DMS53 (cell line): Measurements from ENCODE around the gene LCA5L.
"Not testable (repeated sequence)": the region's sequence is repeated elsewhere in the genome, so short reads cannot be mapped to it uniquely, and the experiment has no call there.

Source experiments
- DNase-seq: peaks from one replicate; lab custom pipeline; 2025; lab: John Stamatoyannopoulos, UW

The LCA5L gene

GRCh38 chr21:39387461-39388037 is 58.0 kb downstream of the LCA5L start:
- DNase-seq: peak; percentile 89

GRCh38 chr21:39386899-39387298 is 58.7 kb downstream of the LCA5L start:
- peak; percentile 32 for DNase-seq

- no peak for DNase-seq
Observed at GRCh38 chr21:39386194-39386593, 59.4 kb downstream of the LCA5L start.

DNA sequence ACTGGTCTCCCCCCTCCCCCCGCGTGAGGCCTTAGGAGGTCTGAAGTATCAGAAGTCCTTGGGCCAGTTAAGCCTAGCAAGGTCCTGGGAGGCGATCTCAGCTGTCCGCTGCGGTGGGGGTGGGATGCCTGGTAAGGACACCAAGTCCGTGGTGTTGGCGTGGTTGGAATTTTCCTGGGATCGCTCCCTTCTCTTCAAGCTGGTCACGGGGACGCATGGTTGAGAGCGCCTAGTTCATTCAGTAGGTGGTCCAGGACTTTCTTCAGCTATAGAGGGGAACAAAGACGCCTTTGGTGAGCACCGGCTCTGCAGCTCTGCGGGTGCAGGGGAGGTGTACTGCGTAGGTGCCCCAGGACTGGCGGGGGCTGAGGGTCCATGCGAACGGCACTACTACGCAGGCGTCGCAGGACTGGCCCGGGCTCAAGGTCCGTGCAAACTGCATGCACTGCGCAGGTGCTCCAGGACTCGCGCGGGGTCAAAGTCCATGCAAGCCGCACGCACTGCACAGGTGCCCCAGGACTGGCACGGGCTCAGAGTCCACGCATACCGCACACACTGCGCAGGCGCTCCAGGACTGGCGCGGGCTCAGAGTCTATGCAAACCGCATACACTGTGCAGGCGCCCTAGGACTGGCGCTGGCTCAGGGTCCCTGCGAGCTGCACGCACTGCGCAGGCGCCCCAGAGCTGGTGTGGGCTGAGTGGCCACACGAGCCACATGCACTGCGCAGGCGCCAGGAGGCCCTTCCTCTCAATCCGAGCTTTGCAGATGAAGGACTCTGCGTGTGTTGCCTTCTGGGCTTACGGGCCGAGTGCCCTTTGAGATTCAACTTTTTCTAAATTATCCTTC is 60.1 kb downstream of the LCA5L start:
- DNase-seq: peak; percentile 4

DNA sequence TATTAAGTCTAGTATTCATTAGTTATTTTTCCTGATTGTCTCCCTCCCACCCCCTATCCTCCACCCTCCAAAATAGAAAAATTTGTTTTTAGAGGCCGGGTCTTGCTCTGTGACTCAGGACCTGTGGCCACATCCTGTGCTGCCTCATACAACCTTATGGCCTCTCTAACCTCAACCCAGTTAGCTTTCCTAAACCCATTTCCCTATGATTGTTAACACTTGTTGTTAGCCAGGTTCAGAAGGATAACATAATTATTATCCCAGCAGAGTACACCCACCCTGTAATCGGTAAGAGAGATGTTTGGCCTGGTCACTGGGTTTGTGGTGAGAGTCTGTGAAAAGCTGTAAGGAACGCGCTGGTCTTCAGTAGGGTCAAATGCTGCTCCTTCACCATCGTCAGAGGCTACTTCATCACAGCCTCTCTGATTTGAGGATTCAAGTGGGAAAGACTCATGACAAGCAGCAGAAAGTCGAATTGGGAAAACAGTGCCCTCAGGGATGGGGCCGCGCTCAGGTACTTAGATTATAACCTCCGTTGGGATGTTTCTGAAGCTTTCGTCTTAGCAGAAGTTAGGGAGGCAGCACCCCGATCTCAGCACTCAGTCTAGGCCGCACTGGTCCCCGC is 60.8 kb downstream of the LCA5L start:
- DNase-seq: no peak

- not testable (repeated sequence) for DNase-seq
Observed at GRCh38 chr21:39382096-39382495, 63.5 kb downstream of the LCA5L start.

GRCh38 chr21:39381009-39381408 is 64.6 kb downstream of the LCA5L start:
- DNase-seq: no peak

DNA sequence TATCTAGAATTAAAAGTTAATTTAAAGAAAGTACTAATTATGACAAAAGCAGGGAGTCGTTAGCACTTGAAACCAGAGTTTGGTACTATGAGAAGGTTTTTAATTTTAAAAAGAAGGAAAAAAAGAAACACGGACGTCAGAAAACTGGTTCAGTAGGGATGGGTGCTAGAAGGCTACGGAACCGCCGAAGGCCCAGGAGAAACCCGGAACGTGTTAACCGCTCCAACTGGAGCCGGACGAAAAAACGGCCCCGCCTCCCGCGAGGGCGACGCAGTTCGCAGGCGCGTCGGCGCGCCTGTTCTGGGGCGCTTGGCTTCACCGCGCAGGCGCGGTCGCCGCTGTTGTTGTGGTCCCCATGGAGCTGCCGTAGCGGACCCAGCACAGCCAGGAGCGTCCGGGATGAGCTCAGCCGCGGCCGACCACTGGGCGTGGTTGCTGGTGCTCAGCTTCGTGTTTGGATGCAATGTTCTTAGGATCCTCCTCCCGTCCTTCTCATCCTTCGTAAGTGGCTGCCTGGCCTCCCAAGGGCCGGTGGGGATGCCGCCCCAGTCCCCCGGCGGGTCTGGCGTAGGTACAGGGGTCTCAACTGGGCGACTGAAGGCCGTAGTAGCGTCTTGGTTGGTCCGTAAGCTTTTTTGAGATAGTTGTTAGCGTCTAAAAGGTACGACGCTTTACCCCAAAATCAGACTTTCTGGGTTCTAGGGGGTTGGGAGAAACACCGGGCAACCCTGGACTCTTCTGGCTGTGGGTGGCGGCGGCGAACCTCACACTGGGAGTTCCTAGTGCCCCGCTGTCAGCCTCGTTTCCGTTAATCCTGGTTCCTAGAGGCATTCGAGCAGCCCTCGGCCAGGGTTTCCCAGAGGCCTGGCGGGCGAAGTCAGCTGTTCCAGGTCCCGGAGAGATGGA is 65.3 kb downstream of the LCA5L start:
- peak; percentile 95 for DNase-seq

GRCh38 chr21:39377444-39378050 is 68.0 kb downstream of the LCA5L start:
- no peak for DNase-seq

GRCh38 chr21:39375446-39375845 is 70.1 kb downstream of the LCA5L start:
- DNase-seq: no peak

- no peak for DNase-seq
Observed at GRCh38 chr21:39374046-39374445, 71.5 kb downstream of the LCA5L start.

- DNase-seq: peak; percentile 53
Observed at GRCh38 chr21:39373634-39374033, 71.9 kb downstream of the LCA5L start.

DNA sequence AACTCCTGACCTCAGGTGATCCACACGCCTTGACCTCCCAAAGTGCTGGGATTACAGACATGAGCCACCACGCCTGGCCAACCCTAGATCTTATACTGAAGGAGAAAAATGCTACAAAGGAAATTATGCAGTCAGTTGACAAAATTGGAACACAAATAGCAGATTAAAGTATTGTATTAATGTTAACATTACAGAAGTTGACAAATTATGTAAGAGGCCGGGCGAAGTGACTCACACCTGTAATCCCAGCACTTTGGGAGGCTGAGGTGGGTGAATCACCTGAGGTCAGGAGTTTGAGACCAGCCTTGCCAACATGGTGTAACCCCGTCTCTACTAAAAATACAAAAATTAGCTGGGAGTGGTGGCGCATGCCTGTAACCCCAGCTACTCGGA is 75.7 kb downstream of the LCA5L start:
- DNase-seq: not testable (repeated sequence)

- DNase-seq: no peak
Observed at GRCh38 chr21:39367783-39368182, 77.8 kb downstream of the LCA5L start.

GRCh38 chr21:39366563-39366962 is 79.0 kb downstream of the LCA5L start:
- DNase-seq: no peak

DNA sequence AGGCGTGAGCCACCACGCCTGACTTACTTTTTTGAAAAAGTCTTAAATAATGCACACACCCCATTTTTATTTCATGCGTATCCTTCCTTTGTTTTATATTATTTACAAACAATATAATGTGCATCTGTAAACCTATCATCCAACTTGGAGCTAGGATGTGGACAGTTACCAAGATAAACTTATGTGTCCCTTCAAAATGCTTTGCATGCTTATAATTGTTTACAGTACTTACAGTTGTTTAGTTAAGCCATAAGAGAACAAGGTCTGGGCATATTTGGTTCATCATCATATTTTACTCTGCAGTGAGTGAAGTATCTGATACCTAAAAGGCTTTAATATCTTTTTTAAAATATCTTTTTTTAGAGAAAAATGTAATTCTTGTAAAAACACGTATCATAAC is 80.6 kb downstream of the LCA5L start:
- DNase-seq: no peak

DNA sequence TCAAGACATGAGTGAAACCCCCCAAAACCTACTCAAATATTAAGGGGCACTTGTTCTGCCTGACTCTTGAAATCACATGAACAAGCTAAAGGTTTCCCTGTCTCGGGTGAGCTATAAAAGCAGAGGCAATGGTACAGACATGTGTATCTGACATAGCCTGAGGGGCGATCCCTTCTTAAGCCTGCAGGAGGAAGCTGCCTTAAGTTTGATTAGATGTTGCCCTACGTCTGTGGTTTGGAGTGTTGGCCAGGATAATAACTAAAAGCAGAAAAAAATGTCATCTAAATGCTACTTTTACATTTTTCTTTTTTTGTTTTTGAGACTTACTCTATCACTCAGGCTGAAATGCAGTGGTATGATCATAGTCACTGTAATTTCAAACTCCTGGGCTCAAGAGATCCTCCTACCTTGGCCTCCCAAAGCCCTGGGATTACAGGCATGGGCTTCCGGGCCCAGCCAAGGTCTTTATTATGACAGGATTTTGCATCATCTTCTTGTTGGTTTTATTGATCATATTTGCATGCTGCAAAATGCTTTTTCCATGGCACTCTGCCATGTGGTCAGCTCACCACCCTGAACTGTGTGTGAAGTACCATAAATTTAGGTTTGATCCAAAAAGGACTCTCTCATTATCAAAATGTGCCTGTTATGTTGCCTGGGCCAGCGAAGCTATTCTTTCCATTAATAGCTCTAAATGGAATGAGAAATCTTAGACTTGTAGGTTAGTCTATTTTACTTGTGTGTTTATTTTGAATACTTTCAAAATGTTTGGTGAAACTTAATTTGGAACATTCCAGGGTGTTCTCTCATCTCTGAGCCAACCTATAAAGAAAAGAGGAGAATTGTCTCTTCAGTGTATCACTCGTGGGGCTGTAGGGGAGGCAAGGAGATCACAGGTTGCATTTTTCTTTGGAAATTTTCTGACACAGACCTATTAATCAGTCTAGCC is 81.7 kb downstream of the LCA5L start:
- DNase-seq: no peak

DNA sequence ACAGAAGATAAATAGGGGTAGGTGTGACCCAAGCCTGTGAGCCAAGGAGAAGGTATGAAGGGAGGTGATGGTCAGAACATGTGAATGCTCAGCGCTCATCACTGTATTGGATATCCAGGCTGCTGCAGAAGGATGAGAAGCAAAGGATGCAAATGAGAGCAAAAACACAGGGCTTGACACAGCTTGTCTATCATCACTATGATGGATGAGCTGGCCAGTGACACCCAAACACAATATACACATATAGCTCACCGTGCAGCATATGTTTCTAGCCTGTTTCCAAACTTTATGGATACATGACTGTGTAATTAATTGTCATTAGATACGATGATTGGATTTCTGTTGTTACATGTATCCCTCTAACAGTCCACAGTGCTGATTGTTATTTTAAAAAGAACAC is 82.8 kb downstream of the LCA5L start:
- DNase-seq: no peak

GRCh38 chr21:39359382-39359781 is 86.2 kb downstream of the LCA5L start:
- no peak for DNase-seq
